ENCODE measurements around the gene SNX1.

The SNX1 gene

DNA sequence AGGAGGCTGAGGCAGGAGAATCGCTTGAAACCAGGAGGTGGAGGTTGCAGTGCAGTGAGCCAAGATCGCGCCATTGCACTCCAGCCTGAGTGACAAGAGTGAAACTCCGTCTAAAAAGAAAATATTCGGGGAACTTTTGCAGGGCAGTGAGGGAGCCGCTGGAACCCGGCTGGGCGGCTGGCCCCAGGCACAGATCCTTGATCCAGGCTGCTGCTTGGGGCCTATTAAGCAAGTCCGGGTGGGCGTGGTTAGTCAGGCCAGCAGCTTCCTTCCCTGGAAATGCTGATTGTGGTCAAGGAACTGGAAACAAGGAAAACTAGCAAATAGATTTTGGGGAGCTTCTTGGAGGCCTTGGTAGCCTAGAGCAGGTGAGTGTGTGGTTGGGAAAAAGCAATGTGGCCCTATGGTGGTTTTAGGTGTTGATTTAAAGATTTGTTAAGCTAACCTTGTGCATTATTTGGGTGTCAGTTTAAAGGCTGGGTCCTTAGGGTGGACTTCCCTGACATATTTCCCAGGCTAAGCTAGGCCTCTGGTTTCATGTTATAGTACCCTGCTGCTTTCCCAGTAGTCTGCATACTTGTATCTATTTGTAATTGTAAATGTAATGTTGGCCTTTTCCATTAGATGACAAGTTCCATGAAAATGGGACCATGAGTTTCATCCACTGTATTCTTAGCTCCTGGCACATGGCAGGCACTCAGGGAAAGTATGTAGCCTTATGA, 38.0 kb downstream of the SNX1 start:
- TF ChIP-seq, protein P1, sequence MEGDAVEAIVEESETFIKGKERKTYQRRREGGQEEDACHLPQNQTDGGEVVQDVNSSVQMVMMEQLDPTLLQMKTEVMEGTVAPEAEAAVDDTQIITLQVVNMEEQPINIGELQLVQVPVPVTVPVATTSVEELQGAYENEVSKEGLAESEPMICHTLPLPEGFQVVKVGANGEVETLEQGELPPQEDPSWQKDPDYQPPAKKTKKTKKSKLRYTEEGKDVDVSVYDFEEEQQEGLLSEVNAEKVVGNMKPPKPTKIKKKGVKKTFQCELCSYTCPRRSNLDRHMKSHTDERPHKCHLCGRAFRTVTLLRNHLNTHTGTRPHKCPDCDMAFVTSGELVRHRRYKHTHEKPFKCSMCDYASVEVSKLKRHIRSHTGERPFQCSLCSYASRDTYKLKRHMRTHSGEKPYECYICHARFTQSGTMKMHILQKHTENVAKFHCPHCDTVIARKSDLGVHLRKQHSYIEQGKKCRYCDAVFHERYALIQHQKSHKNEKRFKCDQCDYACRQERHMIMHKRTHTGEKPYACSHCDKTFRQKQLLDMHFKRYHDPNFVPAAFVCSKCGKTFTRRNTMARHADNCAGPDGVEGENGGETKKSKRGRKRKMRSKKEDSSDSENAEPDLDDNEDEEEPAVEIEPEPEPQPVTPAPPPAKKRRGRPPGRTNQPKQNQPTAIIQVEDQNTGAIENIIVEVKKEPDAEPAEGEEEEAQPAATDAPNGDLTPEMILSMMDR (IDR thresholded peaks at IDR 0.05; ENCODE audit: insufficient read depth, low read depth, low read length, missing control alignments), result no peak
- H3K4me3 ChIP-seq (ENCODE audit: low read length), result no peak overlapping the region
- DNase-seq (ENCODE audit: low read depth), result no peak

- H3K4me3 ChIP-seq (ENCODE audit: low read length), result no peak overlapping the region
- TF ChIP-seq, protein P1 (IDR thresholded peaks at IDR 0.05; ENCODE audit: insufficient read depth, low read depth, low read length, missing control alignments), result no peak
- peak; percentile 8 for DNase-seq (ENCODE audit: low read depth)
These were observed 38.6 kb downstream of the SNX1 start for GRCh38 chr15:64134345-64134829.

GRCh38 chr15:64136347-64136746, 40.6 kb downstream of the SNX1 start:
- DNase-seq (ENCODE audit: low read depth), result no peak
- TF ChIP-seq, protein P1 (IDR thresholded peaks at IDR 0.05; ENCODE audit: insufficient read depth, low read depth, low read length, missing control alignments), result no peak
- no peak overlapping the region for H3K4me3 ChIP-seq (ENCODE audit: low read length)

DNA sequence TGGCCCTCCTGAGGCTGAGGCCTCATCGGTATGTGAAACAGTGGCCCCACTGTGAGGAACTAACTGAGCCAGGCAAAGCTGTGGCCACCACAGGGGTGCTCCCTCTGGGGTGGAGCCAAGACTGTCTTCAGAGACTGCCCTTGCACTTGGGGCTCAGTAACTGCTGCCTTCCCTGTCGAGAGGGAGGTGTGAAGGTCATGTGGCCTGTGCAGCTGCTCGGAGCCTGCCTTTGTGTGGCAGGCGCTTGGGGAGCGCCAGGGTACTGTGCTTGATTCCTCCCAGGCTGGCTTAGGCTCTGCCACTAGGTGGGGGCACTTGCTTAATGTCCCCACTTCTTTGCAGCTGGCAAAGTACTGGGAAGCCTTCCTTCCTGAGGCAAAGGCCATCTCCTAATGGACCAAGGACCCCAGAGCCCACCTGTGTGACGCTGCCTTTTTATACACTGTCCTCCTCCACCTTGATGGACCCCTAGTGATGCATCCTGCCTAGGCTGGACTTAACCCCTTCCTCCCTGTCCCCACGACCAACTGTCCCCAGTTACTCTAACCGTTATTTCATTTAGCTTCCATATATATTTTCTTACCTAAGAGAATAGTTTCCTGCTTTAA, 41.5 kb downstream of the SNX1 start:
- TF ChIP-seq, protein P1 (IDR thresholded peaks at IDR 0.05; ENCODE audit: insufficient read depth, low read depth, low read length, missing control alignments), result no peak
- no peak for DNase-seq (ENCODE audit: low read depth)

DNA sequence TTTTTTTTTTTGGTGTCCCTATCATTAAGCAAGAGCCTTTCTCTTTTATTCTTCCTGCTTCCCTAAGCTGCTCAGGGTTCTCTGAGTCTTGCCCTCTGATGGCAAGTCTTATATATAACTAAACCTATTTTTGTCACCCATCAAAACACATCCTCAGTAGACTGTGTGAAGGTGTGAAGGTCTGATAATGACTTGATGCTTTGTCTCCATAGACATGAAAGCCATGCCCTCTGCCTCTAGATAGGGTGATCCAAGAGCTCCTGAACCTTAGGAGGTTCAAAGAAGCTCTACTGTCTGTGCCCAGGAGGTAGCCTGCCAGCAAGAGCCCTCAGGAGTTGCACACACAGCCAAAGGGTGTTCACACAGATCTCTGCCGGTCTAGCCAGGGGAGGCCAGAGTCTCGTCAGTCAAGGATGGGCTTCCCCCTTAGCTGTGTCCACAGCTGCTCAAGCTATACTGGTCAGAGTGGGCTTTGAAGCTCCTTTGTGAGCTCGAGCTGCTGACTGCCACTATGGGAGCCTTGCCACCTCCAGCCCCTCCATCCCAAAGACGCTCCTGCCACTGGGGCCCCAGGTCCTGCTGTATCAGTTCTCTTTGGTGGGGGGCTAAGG, 42.7 kb downstream of the SNX1 start:
- no peak for DNase-seq (ENCODE audit: low read depth)
- TF ChIP-seq, protein P1 (IDR thresholded peaks at IDR 0.05; ENCODE audit: insufficient read depth, low read depth, low read length, missing control alignments), result no peak
- no peak overlapping the region for H3K4me3 ChIP-seq (ENCODE audit: low read length)

More for the DNA sequence above, 41.5 kb downstream of the SNX1 start:
- H3K4me3 ChIP-seq (ENCODE audit: low read length), result no peak overlapping the region

GRCh38 chr15:64141798-64142512, 46.2 kb downstream of the SNX1 start:
- no peak overlapping the region for H3K4me3 ChIP-seq (ENCODE audit: low read length)
- TF ChIP-seq, protein P1 (IDR thresholded peaks at IDR 0.05; ENCODE audit: insufficient read depth, low read depth, low read length, missing control alignments), result no peak
- no peak for DNase-seq (ENCODE audit: low read depth)
